M059J (cell line): ENCODE measurements around the gene JPH3. TPM values are rescaled to one million over a fixed set of nuclear protein-coding genes. Genes with fewer than 3 reads are reported as not detected.

Source experiments
- DNase-seq: peaks from one replicate; pipeline ENCODE4 v3.0.0-alpha.2; 2012; ENCODE audit warnings: low read depth
- total RNA-seq: library from RNA; depleted of rRNA; stranded (reverse); fragments of >200 nt; shearing (Covaris generic); gene quantifications from 2 replicates; pipeline ENCODE4 v1.2.3, GENCODE V29; 2014

Gene JPH3
- total RNA-seq, 1 experiment from 2014 or later: 0.05 TPM

GRCh38 chr16:87626905-87627304 lies 24.6 kb downstream of the JPH3 start:
- no peak for DNase-seq

GRCh38 chr16:87627542-87628245 lies 25.4 kb downstream of the JPH3 start:
- no peak for DNase-seq

DNA sequence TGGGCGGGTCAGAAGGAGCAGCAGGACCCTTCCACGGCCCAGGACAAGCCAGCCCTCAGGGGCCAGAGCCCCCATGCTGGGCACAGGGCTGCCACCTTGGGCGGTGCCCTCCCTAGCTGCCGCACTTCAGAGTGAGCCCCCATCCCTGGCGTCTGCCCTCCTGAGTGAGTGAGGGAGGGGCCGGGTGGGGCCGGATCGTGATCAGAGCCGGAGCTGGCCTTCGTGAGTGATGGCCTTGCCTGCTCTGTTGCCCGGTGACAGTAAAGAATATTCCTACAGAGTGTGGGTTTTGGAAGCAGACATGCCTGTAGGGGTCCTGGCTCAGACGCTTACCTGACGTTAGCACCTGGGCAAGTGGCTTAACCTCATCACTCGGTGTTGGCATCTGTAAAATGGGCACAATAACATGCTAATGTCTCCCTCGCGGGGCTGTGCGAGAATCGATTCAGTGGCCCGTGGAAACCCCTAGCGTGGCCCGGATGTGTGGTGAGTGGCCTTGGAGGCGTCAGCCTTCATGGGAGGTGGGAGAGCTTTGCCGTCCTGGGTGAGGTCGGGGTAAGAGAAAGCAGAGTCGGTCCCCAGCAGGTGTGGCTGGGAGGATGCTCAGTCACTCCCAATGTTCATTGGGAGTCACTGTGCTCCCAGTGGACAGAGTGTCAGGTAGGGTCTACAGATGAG lies 26.1 kb downstream of the JPH3 start:
- DNase-seq: no peak

GRCh38 chr16:87628940-87629339 lies 26.6 kb downstream of the JPH3 start:
- DNase-seq: peak; percentile 65

GRCh38 chr16:87631067-87631466 lies 28.8 kb downstream of the JPH3 start:
- no peak for DNase-seq

DNA sequence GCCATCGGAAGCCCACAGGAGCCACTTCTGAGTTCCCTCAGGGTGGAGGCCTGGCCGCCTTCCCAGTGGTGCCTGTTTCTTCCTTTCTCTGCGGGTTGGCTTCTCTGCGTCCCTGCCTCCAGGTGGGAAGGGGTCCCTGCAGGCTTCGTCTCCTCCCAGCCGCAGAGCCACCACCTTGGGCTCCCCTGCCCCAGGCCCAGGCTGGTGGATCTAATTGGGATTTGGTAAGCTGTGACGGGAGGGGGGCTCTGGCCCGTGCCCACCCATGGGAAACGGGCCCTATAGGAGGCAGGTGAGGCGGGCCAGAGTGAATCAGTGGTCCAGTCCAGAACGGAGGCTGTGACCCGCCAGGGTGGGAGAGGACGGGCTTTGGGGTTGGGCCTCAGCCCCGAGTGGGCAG lies 32.1 kb downstream of the JPH3 start:
- no peak for DNase-seq

DNA sequence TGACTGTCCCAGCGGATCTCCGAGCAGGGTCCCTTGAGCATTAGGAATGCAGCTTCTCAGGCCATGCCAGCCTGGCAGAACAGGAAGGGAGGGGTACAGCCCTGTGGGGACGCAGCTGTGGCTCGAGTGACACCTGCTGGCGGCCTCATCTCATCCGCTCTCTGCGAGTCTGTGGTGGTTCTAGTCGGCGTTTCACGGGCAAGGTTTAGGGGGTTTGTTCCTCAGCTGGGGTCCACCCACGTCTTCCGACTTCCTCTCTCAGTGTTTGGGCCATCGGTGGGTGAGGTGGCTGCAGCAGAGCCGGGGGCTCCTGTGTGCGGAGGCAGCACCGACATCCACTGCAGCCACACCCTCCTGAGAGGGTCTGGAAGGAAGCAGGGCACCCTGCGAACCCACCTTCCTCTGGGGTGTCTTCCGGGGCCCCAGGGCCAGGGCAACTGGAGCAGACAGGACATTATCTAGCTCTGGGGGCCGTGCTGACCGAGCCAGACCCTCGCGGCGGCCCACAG lies 33.3 kb downstream of the JPH3 start:
- DNase-seq: peak; percentile 51

DNA sequence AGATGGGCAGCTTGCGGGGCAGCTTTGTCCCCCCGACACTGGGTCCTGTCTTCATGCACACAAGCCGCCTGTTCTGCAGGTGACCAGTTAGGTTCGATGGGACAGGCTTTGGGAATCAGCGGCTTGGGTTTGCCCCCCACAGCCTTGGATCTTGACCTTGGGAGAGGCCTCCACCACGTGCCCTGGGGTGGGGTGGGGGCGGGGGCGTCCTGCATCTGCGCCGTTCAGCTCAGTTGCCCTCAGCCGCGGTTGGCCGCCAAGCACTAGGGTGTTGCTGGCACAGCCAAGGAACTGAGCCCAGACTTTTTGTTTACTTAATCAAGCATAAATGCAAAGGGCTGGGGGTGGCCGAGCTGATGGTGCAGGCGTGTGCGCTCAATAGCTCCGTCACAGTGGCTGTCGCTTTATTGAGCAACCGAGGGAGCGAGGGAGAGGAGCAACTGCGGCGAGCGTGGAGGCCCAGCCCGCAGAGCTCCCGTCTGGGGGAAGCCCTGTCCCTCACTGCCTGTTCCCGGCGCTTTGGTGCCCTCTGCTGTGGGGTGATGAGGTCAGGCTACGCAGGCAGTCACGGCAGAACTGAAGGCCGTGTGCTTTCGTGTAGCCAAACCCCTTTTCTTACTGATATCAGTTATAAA lies 33.9 kb downstream of the JPH3 start:
- DNase-seq: peak; percentile 81

GRCh38 chr16:87636741-87637140 lies 34.4 kb downstream of the JPH3 start:
- no peak for DNase-seq

DNA sequence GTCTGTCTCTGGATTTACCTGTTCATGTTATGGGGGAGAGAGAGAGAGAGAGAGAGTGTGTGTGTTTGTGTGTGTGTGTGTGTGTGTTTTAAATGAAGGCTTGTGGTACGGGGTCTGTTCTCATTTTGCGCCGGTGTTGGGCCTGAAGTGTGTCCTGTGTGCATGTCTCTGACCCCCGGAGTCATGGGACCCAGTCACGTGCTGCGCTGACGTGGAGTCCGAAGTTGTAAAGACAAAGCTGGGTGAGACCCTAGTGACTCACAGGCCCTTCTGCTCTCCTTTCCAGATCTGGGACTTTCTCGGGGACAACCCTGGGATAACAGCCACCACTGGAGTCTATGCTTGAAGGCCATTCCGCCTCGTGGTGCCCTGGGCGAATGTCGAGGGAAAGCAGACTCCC lies 35.0 kb downstream of the JPH3 start:
- DNase-seq: no peak

DNA sequence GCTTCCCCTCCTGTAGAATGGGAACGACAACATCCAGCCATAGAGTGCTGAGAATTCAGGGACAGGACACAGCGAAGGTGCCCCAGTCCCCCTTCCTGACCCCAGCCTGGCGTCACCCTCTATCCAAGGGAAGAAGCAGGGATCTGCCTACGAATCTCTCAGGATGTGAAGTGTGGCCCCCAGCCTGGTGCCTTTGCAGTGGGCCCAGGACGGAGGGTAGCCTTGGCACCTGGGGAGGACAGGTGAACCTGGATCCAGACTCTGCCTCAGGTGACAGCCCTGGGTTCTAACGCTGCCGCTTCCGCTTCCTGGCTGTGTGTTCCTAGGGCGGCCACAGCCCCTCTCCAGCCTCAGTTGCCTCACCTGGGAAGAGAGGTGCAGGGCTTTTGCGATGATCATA lies 36.4 kb downstream of the JPH3 start:
- DNase-seq: no peak

- no peak for DNase-seq
These were observed 39.4 kb downstream of the JPH3 start for GRCh38 chr16:87641721-87642120.

DNA sequence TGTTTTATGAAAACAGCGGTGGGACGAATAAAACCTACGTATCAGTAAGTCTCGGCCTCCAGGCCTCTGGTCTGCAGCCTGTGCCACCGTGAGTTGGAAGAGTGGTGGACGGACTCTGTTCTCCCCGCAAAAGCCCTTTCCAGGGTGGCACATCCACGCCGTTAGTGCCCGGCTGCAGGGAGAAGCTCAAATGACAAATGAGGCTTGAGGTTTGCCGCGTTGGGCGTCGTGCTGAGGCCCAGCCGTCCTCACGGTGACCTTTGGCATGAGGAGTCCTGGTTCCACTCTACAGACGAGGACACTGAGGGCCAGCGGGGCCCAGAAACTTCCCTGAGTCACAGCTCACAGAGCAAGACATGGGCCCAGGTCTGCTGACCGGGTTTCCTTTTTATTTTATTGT lies 40.2 kb downstream of the JPH3 start:
- no peak for DNase-seq

DNA sequence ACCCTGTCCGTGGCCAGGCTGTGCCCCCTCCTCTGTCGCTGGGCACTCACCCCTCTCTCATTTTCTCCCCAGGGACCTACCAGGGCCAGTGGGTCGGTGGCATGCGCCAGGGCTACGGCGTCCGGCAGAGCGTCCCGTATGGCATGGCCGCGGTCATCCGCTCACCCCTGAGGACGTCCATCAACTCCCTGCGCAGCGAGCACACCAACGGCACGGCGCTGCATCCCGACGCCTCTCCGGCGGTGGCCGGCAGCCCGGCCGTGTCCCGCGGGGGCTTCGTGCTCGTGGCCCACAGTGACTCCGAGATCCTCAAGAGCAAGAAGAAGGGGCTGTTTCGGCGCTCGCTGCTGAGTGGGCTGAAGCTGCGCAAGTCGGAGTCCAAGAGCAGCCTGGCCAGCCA lies 41.9 kb downstream of the JPH3 start:
- DNase-seq: no peak

DNA sequence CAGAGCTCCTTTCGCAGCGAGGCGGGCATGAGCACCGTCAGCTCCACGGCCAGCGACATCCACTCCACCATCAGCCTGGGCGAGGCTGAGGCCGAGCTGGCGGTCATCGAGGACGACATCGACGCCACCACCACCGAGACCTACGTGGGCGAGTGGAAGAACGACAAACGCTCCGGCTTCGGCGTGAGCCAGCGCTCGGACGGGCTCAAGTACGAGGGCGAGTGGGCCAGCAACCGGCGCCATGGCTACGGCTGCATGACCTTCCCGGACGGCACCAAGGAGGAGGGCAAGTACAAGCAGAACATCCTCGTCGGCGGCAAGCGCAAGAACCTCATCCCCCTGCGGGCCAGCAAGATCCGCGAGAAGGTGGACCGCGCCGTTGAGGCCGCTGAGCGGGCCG lies 42.3 kb downstream of the JPH3 start:
- no peak for DNase-seq

DNA sequence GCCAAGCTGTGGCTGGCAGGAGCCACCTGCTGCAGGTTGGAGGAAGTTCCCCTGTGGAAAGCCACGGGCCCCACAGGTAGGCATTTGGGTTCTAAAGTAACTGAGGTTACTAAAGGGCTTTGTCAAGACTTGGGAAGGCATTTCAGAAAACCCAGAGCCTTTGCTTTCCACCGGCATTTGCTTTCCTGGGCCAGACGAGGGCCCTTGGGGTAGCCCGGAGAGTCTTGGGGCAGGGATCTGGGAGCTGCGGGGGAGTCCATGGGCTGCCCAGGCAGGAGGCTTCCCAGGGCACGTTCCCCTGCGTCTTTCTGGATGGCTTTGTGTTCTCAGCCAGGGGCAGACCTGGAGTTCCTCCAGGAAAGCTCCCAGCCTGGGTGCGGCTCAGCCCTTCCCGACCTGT lies 43.5 kb downstream of the JPH3 start:
- no peak for DNase-seq

DNA sequence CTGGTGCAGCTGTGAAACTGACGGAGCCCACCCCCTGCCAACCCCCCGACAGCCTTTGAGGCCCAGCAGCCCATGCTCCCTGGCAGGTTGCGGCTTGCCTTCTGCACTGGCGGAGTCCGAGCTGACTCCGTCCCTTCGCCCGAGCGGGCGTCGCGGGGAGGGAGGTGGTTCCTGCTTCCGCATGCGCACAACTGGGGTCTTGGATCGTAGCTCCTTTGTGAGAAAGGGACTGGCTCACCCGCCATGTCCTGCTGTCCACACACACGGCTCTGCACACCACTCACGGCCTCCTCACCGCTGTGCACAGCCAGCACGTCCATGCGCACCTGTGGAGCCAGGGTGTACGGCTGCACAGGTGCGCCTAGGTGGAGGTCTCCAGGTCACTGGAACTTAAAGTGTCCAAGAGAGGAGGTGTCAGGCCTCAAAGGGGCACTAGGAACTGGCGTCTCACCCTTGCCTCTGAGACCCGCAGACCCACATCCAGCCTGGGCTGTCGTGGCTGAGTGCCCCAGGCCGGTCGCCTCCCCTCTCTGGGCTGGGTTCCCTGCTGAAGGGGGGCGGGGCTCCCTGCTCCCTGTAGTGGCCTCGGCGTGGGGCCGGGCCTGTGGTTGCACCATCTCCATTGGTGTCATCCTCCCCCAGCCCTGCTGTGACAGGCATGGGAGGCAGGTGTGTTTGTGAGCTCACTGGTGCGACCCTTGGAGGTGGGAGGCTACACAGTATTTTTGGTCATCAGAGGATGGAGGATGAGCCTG lies 45.3 kb downstream of the JPH3 start:
- no peak for DNase-seq

- peak; percentile 11 for DNase-seq
These were observed 45.9 kb downstream of the JPH3 start for GRCh38 chr16:87648236-87648635.

GRCh38 chr16:87648698-87649487 lies 46.6 kb downstream of the JPH3 start:
- peak; percentile 38 for DNase-seq

DNA sequence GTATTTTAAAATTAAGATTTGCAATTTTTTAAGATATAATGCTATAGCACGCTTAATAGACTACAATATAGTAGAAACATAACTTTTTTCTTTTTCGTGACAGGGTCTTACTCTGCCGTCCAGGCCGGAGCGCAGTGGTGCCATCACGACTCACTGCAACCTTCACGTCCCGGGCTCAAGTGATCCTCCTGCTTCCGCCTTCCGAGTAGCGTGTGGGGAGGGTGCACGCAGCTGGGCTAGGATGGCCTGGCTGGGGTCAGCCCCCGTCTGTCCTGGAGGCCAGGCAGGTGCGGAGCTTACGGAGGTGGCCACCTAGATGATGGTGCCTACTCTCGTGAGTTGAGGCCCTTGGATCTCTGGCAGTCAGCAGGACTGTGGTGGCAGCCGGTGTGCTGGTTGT lies 50.1 kb downstream of the JPH3 start:
- no peak for DNase-seq

GRCh38 chr16:87652799-87653198 lies 50.5 kb downstream of the JPH3 start:
- no peak for DNase-seq
